NCI-H187 treated with DMSO at 0.1 percent for 48 hours (cell line): ENCODE measurements around the gene ZBTB18.
A peak's percentile ranks its signal among the peaks of the same experiment; 100 is the strongest.
"Not testable (repeated sequence)": the region's sequence is repeated elsewhere in the genome, so short reads cannot be mapped to it uniquely, and the experiment has no call there.

Source experiments
- DNase-seq: peaks from one replicate; lab custom pipeline; 2025; lab: John Stamatoyannopoulos, UW

The ZBTB18 gene

GRCh38 chr1:244041466-244042120 is 9.5 kb upstream of the ZBTB18 start:
- no peak for DNase-seq

- no peak for DNase-seq
Measured at GRCh38 chr1:244042293-244042692, 8.8 kb upstream of the ZBTB18 start.

- no peak for DNase-seq
Measured at GRCh38 chr1:244044423-244044822, 6.7 kb upstream of the ZBTB18 start.

GRCh38 chr1:244046254-244046653 is 4.8 kb upstream of the ZBTB18 start:
- not testable (repeated sequence) for DNase-seq

GRCh38 chr1:244046907-244047611 is 4.0 kb upstream of the ZBTB18 start:
- DNase-seq = no peak

GRCh38 chr1:244047621-244048255 is 3.3 kb upstream of the ZBTB18 start:
- no peak for DNase-seq

GRCh38 chr1:244048256-244049161 is 2.6 kb upstream of the ZBTB18 start:
- peak; percentile 66 for DNase-seq

- DNase-seq = no peak
Measured at GRCh38 chr1:244049162-244050013, 1.7 kb upstream of the ZBTB18 start.

GRCh38 chr1:244050014-244050834 is 859 bp upstream of the ZBTB18 start:
- DNase-seq = no peak

GRCh38 chr1:244052016-244052727 is 1.1 kb downstream of the ZBTB18 start:
- DNase-seq = no peak

GRCh38 chr1:244052728-244053312 is 1.7 kb downstream of the ZBTB18 start:
- no peak for DNase-seq

GRCh38 chr1:244053831-244054230 is 2.7 kb downstream of the ZBTB18 start:
- DNase-seq = no peak

- no peak for DNase-seq
Measured at GRCh38 chr1:244054247-244054923, 3.3 kb downstream of the ZBTB18 start.

GRCh38 chr1:244054924-244055263 is 3.8 kb downstream of the ZBTB18 start:
- DNase-seq = no peak

- DNase-seq = no peak
Measured at GRCh38 chr1:244056577-244056976, 5.5 kb downstream of the ZBTB18 start.

- no peak for DNase-seq
Measured at GRCh38 chr1:244057474-244058385, 6.6 kb downstream of the ZBTB18 start.

- no peak for DNase-seq
Measured at GRCh38 chr1:244060117-244060516, 9.0 kb downstream of the ZBTB18 start.

GRCh38 chr1:244060686-244061085 is 9.6 kb downstream of the ZBTB18 start:
- DNase-seq = no peak
